Measurements from ENCODE around the gene WDR17. TPM values are rescaled to one million over a fixed set of nuclear protein-coding genes. Genes with fewer than 3 reads are reported as not detected.

The WDR17 gene
- total and polyA plus RNA-seq, 2 of the 13 experiments (the other 11 are each of a cell fraction or from before 2014, with no cell fraction given), result not detected

DNA sequence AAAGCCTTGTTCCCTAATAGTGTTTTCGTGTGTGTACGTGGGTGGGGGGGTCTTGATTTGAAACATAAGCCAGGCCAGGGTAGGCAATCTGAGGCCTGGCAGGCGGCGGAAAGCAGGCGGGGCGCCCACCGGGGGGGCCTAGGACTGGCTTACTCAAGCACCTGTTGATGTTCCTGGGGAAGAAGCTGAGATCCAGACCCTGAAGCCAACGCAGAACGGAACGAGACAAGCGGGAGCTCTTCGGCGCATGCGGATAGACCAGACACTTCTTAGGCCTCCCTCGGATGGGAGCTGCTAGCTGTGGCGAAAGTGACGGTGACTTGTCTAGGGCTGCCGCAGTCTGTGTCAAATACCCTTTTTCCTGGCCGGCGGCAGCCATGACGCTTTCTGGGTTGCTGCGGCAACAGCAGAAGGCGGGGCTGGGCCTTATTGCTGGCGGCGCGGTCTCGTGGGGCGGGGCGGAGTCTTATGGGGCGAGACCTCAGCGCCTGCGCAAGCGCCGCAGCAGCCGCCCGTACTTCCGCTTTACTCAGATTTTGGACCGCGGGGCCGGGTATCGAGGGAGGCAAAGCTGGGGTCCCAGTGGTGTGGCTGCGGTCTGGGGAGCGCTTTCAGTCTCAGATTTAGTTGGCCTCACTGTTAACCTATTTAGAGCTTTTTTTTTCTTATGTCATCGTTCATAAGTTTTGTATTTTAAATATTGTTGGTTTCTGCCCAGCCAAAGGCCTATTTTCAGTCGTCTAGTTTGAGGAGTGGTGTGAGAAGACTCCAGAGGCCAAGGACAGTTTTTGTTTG lies 129.7 kb downstream of the WDR17 start, which contains the start of gene SPATA4 (continued):
- TF ChIP-seq KLF16 (CRISPR knock-in tag; IDR thresholded peaks at IDR 0.05) (peak in 1 of 2 experiments; percentile 26; a peak in 1 of 4 replicates), ARNT (IDR thresholded peaks at IDR 0.05) (no peak), ARID5B (CRISPR knock-in tag; IDR thresholded peaks at IDR 0.05) (peak; percentile 35; the same call in 1 of the 2 replicates), YY1 (IDR thresholded peaks at IDR 0.05; ENCODE audit: insufficient read depth, insufficient replicate concordance, low read depth, low read length) (peak; percentile 95), MAX (IDR thresholded peaks at IDR 0.05) (peak; percentile 78), FOXO1 (CRISPR knock-in tag; IDR thresholded peaks at IDR 0.05) (no peak), FOXC1 (CRISPR knock-in tag; IDR thresholded peaks at IDR 0.05; ENCODE audit: borderline replicate concordance) (peak; percentile 56; the same call in 1 of the 2 replicates), CHD2 (IDR thresholded peaks at IDR 0.05; ENCODE audit: low read depth, low read length) (no peak), MYC (CRISPR knock-in tag; IDR thresholded peaks at IDR 0.05; ENCODE audit: borderline replicate concordance) (peak; percentile 40; the same call in 1 of the 2 replicates), ZC3H13 (CRISPR knock-in tag; IDR thresholded peaks at IDR 0.05) (no peak), ZMYM4 (CRISPR knock-in tag; IDR thresholded peaks at IDR 0.05) (peak; percentile 92), ZNF468 (CRISPR knock-in tag; IDR thresholded peaks at IDR 0.05) (no peak), KAT8 (CRISPR knock-in tag; IDR thresholded peaks at IDR 0.05) (peak; percentile 83)
- TF ChIP-seq, protein P1, sequence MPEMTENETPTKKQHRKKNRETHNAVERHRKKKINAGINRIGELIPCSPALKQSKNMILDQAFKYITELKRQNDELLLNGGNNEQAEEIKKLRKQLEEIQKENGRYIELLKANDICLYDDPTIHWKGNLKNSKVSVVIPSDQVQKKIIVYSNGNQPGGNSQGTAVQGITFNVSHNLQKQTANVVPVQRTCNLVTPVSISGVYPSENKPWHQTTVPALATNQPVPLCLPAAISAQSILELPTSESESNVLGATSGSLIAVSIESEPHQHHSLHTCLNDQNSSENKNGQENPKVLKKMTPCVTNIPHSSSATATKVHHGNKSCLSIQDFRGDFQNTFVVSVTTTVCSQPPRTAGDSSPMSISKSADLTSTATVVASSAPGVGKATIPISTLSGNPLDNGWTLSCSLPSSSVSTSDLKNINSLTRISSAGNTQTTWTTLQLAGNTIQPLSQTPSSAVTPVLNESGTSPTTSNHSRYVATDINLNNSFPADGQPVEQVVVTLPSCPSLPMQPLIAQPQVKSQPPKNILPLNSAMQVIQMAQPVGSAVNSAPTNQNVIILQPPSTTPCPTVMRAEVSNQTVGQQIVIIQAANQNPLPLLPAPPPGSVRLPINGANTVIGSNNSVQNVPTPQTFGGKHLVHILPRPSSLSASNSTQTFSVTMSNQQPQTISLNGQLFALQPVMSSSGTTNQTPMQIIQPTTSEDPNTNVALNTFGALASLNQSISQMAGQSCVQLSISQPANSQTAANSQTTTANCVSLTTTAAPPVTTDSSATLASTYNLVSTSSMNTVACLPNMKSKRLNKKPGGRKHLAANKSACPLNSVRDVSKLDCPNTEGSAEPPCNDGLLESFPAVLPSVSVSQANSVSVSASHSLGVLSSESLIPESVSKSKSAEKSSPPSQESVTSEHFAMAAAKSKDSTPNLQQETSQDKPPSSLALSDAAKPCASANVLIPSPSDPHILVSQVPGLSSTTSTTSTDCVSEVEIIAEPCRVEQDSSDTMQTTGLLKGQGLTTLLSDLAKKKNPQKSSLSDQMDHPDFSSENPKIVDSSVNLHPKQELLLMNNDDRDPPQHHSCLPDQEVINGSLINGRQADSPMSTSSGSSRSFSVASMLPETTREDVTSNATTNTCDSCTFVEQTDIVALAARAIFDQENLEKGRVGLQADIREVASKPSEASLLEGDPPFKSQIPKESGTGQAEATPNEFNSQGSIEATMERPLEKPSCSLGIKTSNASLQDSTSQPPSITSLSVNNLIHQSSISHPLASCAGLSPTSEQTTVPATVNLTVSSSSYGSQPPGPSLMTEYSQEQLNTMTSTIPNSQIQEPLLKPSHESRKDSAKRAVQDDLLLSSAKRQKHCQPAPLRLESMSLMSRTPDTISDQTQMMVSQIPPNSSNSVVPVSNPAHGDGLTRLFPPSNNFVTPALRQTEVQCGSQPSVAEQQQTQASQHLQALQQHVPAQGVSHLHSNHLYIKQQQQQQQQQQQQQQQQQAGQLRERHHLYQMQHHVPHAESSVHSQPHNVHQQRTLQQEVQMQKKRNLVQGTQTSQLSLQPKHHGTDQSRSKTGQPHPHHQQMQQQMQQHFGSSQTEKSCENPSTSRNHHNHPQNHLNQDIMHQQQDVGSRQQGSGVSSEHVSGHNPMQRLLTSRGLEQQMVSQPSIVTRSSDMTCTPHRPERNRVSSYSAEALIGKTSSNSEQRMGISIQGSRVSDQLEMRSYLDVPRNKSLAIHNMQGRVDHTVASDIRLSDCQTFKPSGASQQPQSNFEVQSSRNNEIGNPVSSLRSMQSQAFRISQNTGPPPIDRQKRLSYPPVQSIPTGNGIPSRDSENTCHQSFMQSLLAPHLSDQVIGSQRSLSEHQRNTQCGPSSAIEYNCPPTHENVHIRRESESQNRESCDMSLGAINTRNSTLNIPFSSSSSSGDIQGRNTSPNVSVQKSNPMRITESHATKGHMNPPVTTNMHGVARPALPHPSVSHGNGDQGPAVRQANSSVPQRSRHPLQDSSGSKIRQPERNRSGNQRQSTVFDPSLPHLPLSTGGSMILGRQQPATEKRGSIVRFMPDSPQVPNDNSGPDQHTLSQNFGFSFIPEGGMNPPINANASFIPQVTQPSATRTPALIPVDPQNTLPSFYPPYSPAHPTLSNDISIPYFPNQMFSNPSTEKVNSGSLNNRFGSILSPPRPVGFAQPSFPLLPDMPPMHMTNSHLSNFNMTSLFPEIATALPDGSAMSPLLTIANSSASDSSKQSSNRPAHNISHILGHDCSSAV (CRISPR knock-in tag; IDR thresholded peaks at IDR 0.05; ENCODE audit: borderline replicate concordance), result no peak
- TF ChIP-seq, protein P2, sequence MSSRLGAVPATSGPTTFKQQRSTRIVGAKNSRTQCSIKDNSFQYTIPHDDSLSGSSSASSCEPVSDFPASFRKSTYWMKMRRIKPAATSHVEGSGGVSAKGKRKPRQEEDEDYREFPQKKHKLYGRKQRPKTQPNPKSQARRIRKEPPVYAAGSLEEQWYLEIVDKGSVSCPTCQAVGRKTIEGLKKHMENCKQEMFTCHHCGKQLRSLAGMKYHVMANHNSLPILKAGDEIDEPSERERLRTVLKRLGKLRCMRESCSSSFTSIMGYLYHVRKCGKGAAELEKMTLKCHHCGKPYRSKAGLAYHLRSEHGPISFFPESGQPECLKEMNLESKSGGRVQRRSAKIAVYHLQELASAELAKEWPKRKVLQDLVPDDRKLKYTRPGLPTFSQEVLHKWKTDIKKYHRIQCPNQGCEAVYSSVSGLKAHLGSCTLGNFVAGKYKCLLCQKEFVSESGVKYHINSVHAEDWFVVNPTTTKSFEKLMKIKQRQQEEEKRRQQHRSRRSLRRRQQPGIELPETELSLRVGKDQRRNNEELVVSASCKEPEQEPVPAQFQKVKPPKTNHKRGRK (CRISPR knock-in tag; IDR thresholded peaks at IDR 0.05), result 0 out of 2 replicates have a peak, but pooled peaks have one; percentile 31
